CD4-positive, alpha-beta T cell (primary cell): ENCODE measurements around the gene CDH4. TPM values are rescaled to one million over a fixed set of nuclear protein-coding genes. Genes with fewer than 3 reads are reported as not detected.

Experiments
- ATAC-seq: fragments of 200-7000 bp; cut with Tn5 transposase; one replicate; pipeline ENCODE4 v1.10.0; 2022; ENCODE audit warnings: mild to moderate bottlenecking; ENCODE audit not compliant: poor library complexity
- CTCF ChIA-PET: fragments of 350-600 bp; sonication (Branson Sonifier 250); formaldehyde crosslinking; loops from one replicate; lab custom pipeline; 2021; ENCODE audit warnings: antibody characterized with exemption, inconsistent platforms; lab: Charles Lee
- POLR2A ChIA-PET: fragments of 350-600 bp; sonication (Branson Sonifier 250); formaldehyde crosslinking; loops from one replicate; lab custom pipeline; 2021; ENCODE audit warnings: antibody characterized with exemption, inconsistent platforms; lab: Charles Lee
- DNase-seq, 14 experiments: peaks; one replicate each; pipeline ENCODE4 v3.0.0-alpha.2; 2013 to 2020; ENCODE audit warnings: mixed read lengths in 2 of 14
- H3K27ac ChIP-seq, 2 donors: one replicate each; pipeline versions ENCODE4 v1.5.1 to v1.7.0; 2013; ENCODE audit warnings: low read length in 2 of 2, low read depth in 1 of 2, mild to moderate bottlenecking in 1 of 2
- H3K27me3 ChIP-seq, 2 experiments: 1 replicate in 1 of 2; 2 replicates in 1 of 2; pipeline versions ENCODE4 v1.6.1 to v1.7.0; 2013; ENCODE audit warnings: low read length in 2 of 2, control low read depth in 1 of 2, mild to moderate bottlenecking in 1 of 2, moderate library complexity in 1 of 2; ENCODE audit not compliant: insufficient read depth in 2 of 2, control insufficient read depth in 1 of 2
- H3K36me3 ChIP-seq: one replicate; pipeline ENCODE4 v1.6.1; 2013; ENCODE audit warnings: low read length, control low read depth; ENCODE audit not compliant: insufficient read depth
- H3K4me1 ChIP-seq: one replicate; pipeline ENCODE4 v1.6.1; 2013; ENCODE audit warnings: low read length, control low read depth; ENCODE audit not compliant: insufficient read depth
- H3K4me3 ChIP-seq: one replicate; pipeline ENCODE4 v1.5.1; 2013; ENCODE audit warnings: mild to moderate bottlenecking, low read length, moderate library complexity
- H3K9me3 ChIP-seq, 2 experiments: 1 replicate in 1 of 2; 2 replicates in 1 of 2; pipeline versions ENCODE4 v1.6.1 to v1.7.0; 2013; ENCODE audit warnings: low read length in 2 of 2, mild to moderate bottlenecking in 2 of 2, control low read depth in 1 of 2, moderate library complexity in 1 of 2; ENCODE audit not compliant: control insufficient read depth in 1 of 2, insufficient read depth in 1 of 2
- H3K27ac Mint-ChIP-seq: one replicate; pipeline ENCODE4 v1.8.0; 2020; ENCODE audit warnings: mixed read lengths
- H3K27me3 Mint-ChIP-seq: one replicate; pipeline ENCODE4 v1.8.0; 2021; ENCODE audit warnings: mixed read lengths
- H3K36me3 Mint-ChIP-seq: one replicate; pipeline ENCODE4 v1.8.0; 2021; ENCODE audit warnings: low read depth, mixed read lengths
- H3K4me1 Mint-ChIP-seq: one replicate; pipeline ENCODE4 v1.8.0; 2021; ENCODE audit warnings: low read depth, mixed read lengths
- H3K4me3 Mint-ChIP-seq: one replicate; pipeline ENCODE4 v1.8.0; 2020; ENCODE audit warnings: mild to moderate bottlenecking, mixed read lengths
- H3K9me3 Mint-ChIP-seq: one replicate; pipeline ENCODE4 v1.8.0; 2020; ENCODE audit warnings: mixed read lengths
- CTCF ChIP-seq: fragments of 200-600 bp; IDR thresholded peaks from one replicate; pipeline ENCODE4 v1.8.0; 2022; ENCODE audit warnings: antibody characterized with exemption, mild to moderate bottlenecking
- intact Hi-C, 2 experiments: fragments of 100-400 bp; cut with DNase I in 1 of 2; cut with micrococcal nuclease in 1 of 2; formaldehyde crosslinking; loops; one replicate each; pipeline versions ENCODE4 v1.15.1 to v1.9.0; 2023 to 2025; cut with DNase I, micrococcal nuclease
- total RNA-seq, 174 experiments: library from RNA in 2 of 174; stranded (reverse) in 2 of 174; gene quantifications; one replicate each; pipeline ENCODE4 v1.2.3 and lab custom pipeline; 2021 to 2026

Gene CDH4
- total RNA-seq, 2 experiments from 2014 or later, result 0.11 TPM

GRCh38 chr20:61520893-61521460, 268.9 kb downstream of the CDH4 start:
- Mint-ChIP-seq H3K27me3 (no peaks in the 10 kb centered on the region), H3K9me3 (peaks cover 3% of the 10 kb centered on the region), H3K4me3 (no peak overlapping the region), H3K36me3 (no peaks in the 10 kb centered on the region), H3K27ac (no peak overlapping the region), H3K4me1 (no peaks in the 10 kb centered on the region)
- intact Hi-C loops, result no loop called here
- ATAC-seq, result no peak
- H3K27me3 ChIP-seq, result no peaks in the 10 kb centered on the region
- ChIA-PET POLR2A (no interaction called here), CTCF (no interaction called here)
- H3K4me1 ChIP-seq, result no peaks in the 10 kb centered on the region
- H3K9me3 ChIP-seq, result peaks cover 0 to 43% of the 10 kb centered on the region in 2 experiments
- no peak overlapping the region for H3K27ac ChIP-seq
- TF ChIP-seq CTCF, result no peak
- no peak for DNase-seq
- H3K4me3 ChIP-seq, result no peak overlapping the region
- H3K36me3 ChIP-seq, result no peaks in the 10 kb centered on the region

GRCh38 chr20:61521687-61522420, 269.8 kb downstream of the CDH4 start:
- H3K4me1 ChIP-seq, result no peaks in the 10 kb centered on the region
- peaks cover 0 to 42% of the 10 kb centered on the region in 2 experiments for H3K9me3 ChIP-seq
- H3K27me3 Mint-ChIP-seq, result no peaks in the 10 kb centered on the region
- intact Hi-C loops, result no loop called here
- DNase-seq (no peak), ATAC-seq (no peak)
- H3K4me3 ChIP-seq, result no peak overlapping the region
- no peak overlapping the region for H3K4me3 Mint-ChIP-seq
- H3K36me3 ChIP-seq, result no peaks in the 10 kb centered on the region
- no peak overlapping the region for H3K27ac Mint-ChIP-seq
- no peaks in the 10 kb centered on the region for H3K36me3 Mint-ChIP-seq
- H3K9me3 Mint-ChIP-seq, result peaks cover 3% of the 10 kb centered on the region
- no peak overlapping the region for H3K27ac ChIP-seq
- no peaks in the 10 kb centered on the region for H3K4me1 Mint-ChIP-seq
- no peaks in the 10 kb centered on the region for H3K27me3 ChIP-seq
- TF ChIP-seq CTCF, result no peak
- ChIA-PET POLR2A (no interaction called here), CTCF (no interaction called here)

GRCh38 chr20:61522498-61523090, 270.5 kb downstream of the CDH4 start:
- CTCF ChIA-PET, result no interaction called here
- DNase-seq, result no peak

More at GRCh38 chr20:61522498-61523090, 270.5 kb downstream of the CDH4 start:
- H3K27ac ChIP-seq, result no peak overlapping the region
- peaks cover 3% of the 10 kb centered on the region for H3K9me3 Mint-ChIP-seq
- POLR2A ChIA-PET, result no interaction called here
- no peak overlapping the region for H3K27ac Mint-ChIP-seq
- no peaks in the 10 kb centered on the region for H3K4me1 Mint-ChIP-seq
- H3K4me1 ChIP-seq, result no peaks in the 10 kb centered on the region
- H3K36me3 ChIP-seq, result no peaks in the 10 kb centered on the region
- H3K36me3 Mint-ChIP-seq, result no peaks in the 10 kb centered on the region
- intact Hi-C loops, result no loop called here
- no peak for ATAC-seq
- no peaks in the 10 kb centered on the region for H3K27me3 ChIP-seq
- H3K9me3 ChIP-seq, result peaks cover 0 to 40% of the 10 kb centered on the region in 2 experiments
- H3K4me3 Mint-ChIP-seq, result no peak overlapping the region
- H3K27me3 Mint-ChIP-seq, result no peaks in the 10 kb centered on the region
- H3K4me3 ChIP-seq, result no peak overlapping the region
- no peak for TF ChIP-seq CTCF
